Common myeloid progenitor, CD34-positive (primary cell): ENCODE measurements around the gene STMND1.
A peak's percentile ranks its signal among the peaks of the same experiment; 100 is the strongest.

Experiments
- CTCF ChIA-PET: fragments of 350-600 bp; sonication (Branson Sonifier 250); formaldehyde crosslinking; loops from one replicate; lab custom pipeline; 2021; ENCODE audit warnings: antibody characterized with exemption; lab: Charles Lee
- POLR2A ChIA-PET: fragments of 350-600 bp; sonication (Branson Sonifier 250); formaldehyde crosslinking; loops from one replicate; lab custom pipeline; 2021; ENCODE audit warnings: antibody characterized with exemption; lab: Charles Lee
- DNase-seq, 3 donors: peaks; one replicate each; pipeline versions ENCODE4 v3.0.0 to v3.0.0-alpha.2; 2013
- H3K27ac ChIP-seq, 2 experiments: 1 replicate in 1 of 2; 2 replicates in 1 of 2; pipeline ENCODE4 v1.7.0; 2013; ENCODE audit warnings: inconsistent platforms in 2 of 2, low read length in 2 of 2, mild to moderate bottlenecking in 2 of 2, low read depth in 1 of 2, moderate library complexity in 1 of 2; ENCODE audit not compliant: severe bottlenecking in 2 of 2, insufficient read depth in 1 of 2, poor library complexity in 1 of 2
- H3K27me3 ChIP-seq, 5 experiments: replicated peaks in 2 of 5; 1 replicate in 3 of 5; 2 replicates in 2 of 5; pipeline versions ENCODE4 v1.6.1 to v1.7.0; 2013; ENCODE audit warnings: low read length in 4 of 5, mild to moderate bottlenecking in 2 of 5, moderate library complexity in 2 of 5, inconsistent platforms in 1 of 5; ENCODE audit not compliant: insufficient read depth in 5 of 5, control insufficient read depth in 4 of 5
- H3K36me3 ChIP-seq, 4 experiments: 1 replicate in 2 of 4; 2 replicates in 2 of 4; pipeline versions ENCODE4 v1.6.1 to v1.7.0; 2013; ENCODE audit warnings: low read length in 3 of 4, control low read depth in 1 of 4, mild to moderate bottlenecking in 1 of 4; ENCODE audit not compliant: control insufficient read depth in 4 of 4, insufficient read depth in 4 of 4
- H3K4me1 ChIP-seq, 4 experiments: 1 replicate in 3 of 4; 2 replicates in 1 of 4; pipeline versions ENCODE4 v1.6.1 to v1.7.1; 2013; ENCODE audit warnings: low read length in 3 of 4, mild to moderate bottlenecking in 3 of 4, control low read depth in 1 of 4, inconsistent platforms in 1 of 4, moderate library complexity in 1 of 4; ENCODE audit not compliant: control insufficient read depth in 4 of 4, insufficient read depth in 4 of 4; ENCODE audit errors: control extremely low read depth in 1 of 4
- H3K4me3 ChIP-seq, 7 experiments: 1 replicate in 4 of 7; 2 replicates in 3 of 7; pipeline versions ENCODE4 v1.5.1 to v1.7.0; 2013; ENCODE audit warnings: mild to moderate bottlenecking in 7 of 7, low read length in 6 of 7, moderate library complexity in 6 of 7, inconsistent platforms in 2 of 7, low read depth in 2 of 7, control low read depth in 1 of 7; ENCODE audit not compliant: insufficient read depth in 4 of 7, control insufficient read depth in 1 of 7; ENCODE audit errors: extremely low read depth in 1 of 7
- H3K9me3 ChIP-seq, 5 experiments: 1 replicate in 4 of 5; 2 replicates in 1 of 5; pipeline versions ENCODE4 v1.6.1 to v1.7.1; 2013; ENCODE audit warnings: low read length in 4 of 5, mild to moderate bottlenecking in 2 of 5, inconsistent platforms in 1 of 5, low read depth in 1 of 5, moderate library complexity in 1 of 5; ENCODE audit not compliant: control insufficient read depth in 4 of 5, insufficient read depth in 2 of 5; ENCODE audit errors: control extremely low read depth in 1 of 5
- WGBS: methylation state at CpG from one replicate; pipeline ENCODE4 v1.1.5; 2013; ENCODE audit not compliant: insufficient coverage; 5-methylcytosine and 5-hydroxymethylcytosine counted together

Gene STMND1

GRCh38 chr6:17107863-17108262 lies 6.0 kb downstream of the STMND1 start:
- no peaks in the 10 kb centered on the region for H3K9me3 ChIP-seq
- no peak overlapping the region for H3K4me3 ChIP-seq
- H3K36me3 ChIP-seq, result no peaks in the 10 kb centered on the region
- CTCF ChIA-PET, result no interaction called here
- DNase-seq, result no peak
- peaks cover 0 to 9% (median 8%) of the 10 kb centered on the region in 5 experiments for H3K27me3 ChIP-seq
- POLR2A ChIA-PET, result no interaction called here
- no peaks in the 10 kb centered on the region for H3K4me1 ChIP-seq
- no peak overlapping the region for H3K27ac ChIP-seq

- CTCF ChIA-PET, result interaction anchor here (0.6 kb wide), 1 partner anchor 1479 kb away, joined by 3 read pairs; no protein-coding TSS in a partner anchor
- POLR2A ChIA-PET, result no interaction called here
- DNase-seq, result no peak
- Histone ChIP-seq H3K27me3 (no peaks in the 10 kb centered on the region), H3K9me3 (no peaks in the 10 kb centered on the region), H3K36me3 (no peaks in the 10 kb centered on the region), H3K27ac (no peak overlapping the region), H3K4me3 (no peak overlapping the region), H3K4me1 (no peaks in the 10 kb centered on the region)
- 100% methylated on average over 1 of the region's 5 CpGs for WGBS
These were observed 13.6 kb downstream of the STMND1 start for GRCh38 chr6:17115251-17116116.

GRCh38 chr6:17116117-17116440 lies 14.2 kb downstream of the STMND1 start:
- Histone ChIP-seq H3K27ac (no peak overlapping the region), H3K27me3 (no peaks in the 10 kb centered on the region), H3K36me3 (no peaks in the 10 kb centered on the region), H3K4me3 (no peak overlapping the region), H3K9me3 (no peaks in the 10 kb centered on the region), H3K4me1 (no peaks in the 10 kb centered on the region)
- ChIA-PET POLR2A (no interaction called here), CTCF (no interaction called here)
- DNase-seq, result peak in 2 of 3 donors; percentile 25 to 42
- WGBS, result 67% methylated on average over 2 of the region's 2 CpGs

- no peaks in the 10 kb centered on the region for H3K27me3 ChIP-seq
- H3K27ac ChIP-seq, result no peak overlapping the region
- H3K4me3 ChIP-seq, result no peak overlapping the region
- no peaks in the 10 kb centered on the region for H3K36me3 ChIP-seq
- no peaks in the 10 kb centered on the region for H3K4me1 ChIP-seq
- POLR2A ChIA-PET, result no interaction called here
- CTCF ChIA-PET, result no interaction called here
- WGBS, result 93% methylated on average over 2 of the region's 6 CpGs
- no peaks in the 10 kb centered on the region for H3K9me3 ChIP-seq
- DNase-seq, result peak in 2 of 3 donors; percentile 13 to 32
These were observed 18.2 kb downstream of the STMND1 start for GRCh38 chr6:17120019-17120418.

- Histone ChIP-seq H3K27me3 (no peaks in the 10 kb centered on the region), H3K4me1 (no peaks in the 10 kb centered on the region), H3K9me3 (no peaks in the 10 kb centered on the region), H3K27ac (no peak overlapping the region), H3K4me3 (no peak overlapping the region), H3K36me3 (no peaks in the 10 kb centered on the region)
- CTCF ChIA-PET, result no interaction called here
- DNase-seq, result no peak
- POLR2A ChIA-PET, result no interaction called here
- WGBS, result 100% methylated on average over 2 of the region's 4 CpGs
These were observed 23.6 kb downstream of the STMND1 start for GRCh38 chr6:17125407-17125806.

GRCh38 chr6:17130786-17131185 lies 28.9 kb downstream of the STMND1 start:
- Histone ChIP-seq H3K4me3 (no peak overlapping the region), H3K4me1 (no peaks in the 10 kb centered on the region), H3K9me3 (peaks cover 0 to 11% (median 4%) of the 10 kb centered on the region in 5 experiments), H3K27me3 (no peaks in the 10 kb centered on the region), H3K36me3 (no peaks in the 10 kb centered on the region), H3K27ac (no peak overlapping the region)
- DNase-seq, result no peak
- POLR2A ChIA-PET, result no interaction called here
- WGBS, result 100% methylated on average over 1 of the region's 3 CpGs
- CTCF ChIA-PET, result interaction anchor here (1.0 kb wide), 1 partner anchor 164 kb away, joined by 3 read pairs; no protein-coding TSS in a partner anchor

GRCh38 chr6:17132967-17133366 lies 31.1 kb downstream of the STMND1 start:
- no peaks in the 10 kb centered on the region for H3K36me3 ChIP-seq
- no peak overlapping the region for H3K4me3 ChIP-seq
- no peak for DNase-seq
- peaks cover 0 to 11% (median 4%) of the 10 kb centered on the region in 5 experiments for H3K9me3 ChIP-seq
- H3K27me3 ChIP-seq, result no peaks in the 10 kb centered on the region
- no peaks in the 10 kb centered on the region for H3K4me1 ChIP-seq
- H3K27ac ChIP-seq, result no peak overlapping the region
- POLR2A ChIA-PET, result no interaction called here
- CTCF ChIA-PET, result no interaction called here
